Ishikawa (cell line): ENCODE measurements around the gene RRP1.

Experiments
- CEBPB ChIP-seq: IDR thresholded peaks from 2 replicates; pipeline ENCODE4 v1.6.1; 2012
- CREB1 ChIP-seq: IDR thresholded peaks from 2 replicates; pipeline ENCODE4 v1.6.1; 2012; ENCODE audit warnings: low read depth
- EGR1 ChIP-seq: IDR thresholded peaks from 2 replicates; pipeline ENCODE4 v1.6.1; 2012
- EP300 ChIP-seq: IDR thresholded peaks from 2 replicates; pipeline ENCODE4 v1.6.1; 2012; ENCODE audit warnings: borderline replicate concordance
- FOXM1 ChIP-seq: IDR thresholded peaks from 2 replicates; pipeline ENCODE4 v1.6.1; 2012; ENCODE audit warnings: low read depth, borderline replicate concordance
- NFIC ChIP-seq: IDR thresholded peaks from 2 replicates; pipeline ENCODE4 v1.6.1; 2012
- RAD21 ChIP-seq: IDR thresholded peaks from 2 replicates; pipeline ENCODE4 v1.6.1; 2012; ENCODE audit warnings: low read depth
- TAF1 ChIP-seq: IDR thresholded peaks from 2 replicates; pipeline ENCODE4 v1.6.1; 2012; ENCODE audit warnings: low read depth, mild to moderate bottlenecking
- TCF12 ChIP-seq: IDR thresholded peaks from 2 replicates; pipeline ENCODE4 v1.6.1; 2012; ENCODE audit warnings: low read depth
- TEAD4 ChIP-seq: IDR thresholded peaks from 2 replicates; pipeline ENCODE4 v1.6.1; 2012
- YY1 ChIP-seq: IDR thresholded peaks from 2 replicates; pipeline ENCODE4 v1.6.1; 2012; ENCODE audit warnings: low read depth
- ZBTB7A ChIP-seq: IDR thresholded peaks from 2 replicates; pipeline ENCODE4 v1.6.1; 2012; ENCODE audit warnings: low read depth
- TF ChIP-seq, protein P1 (sequence below): IDR thresholded peaks from 2 replicates; pipeline ENCODE4 v1.6.1; 2012
- TF ChIP-seq, protein P2 (sequence below): IDR thresholded peaks from 2 replicates; pipeline ENCODE4 v1.6.1; 2012
- TF ChIP-seq, protein P3 (sequence below): IDR thresholded peaks from 2 replicates; pipeline ENCODE4 v1.6.1; 2012; ENCODE audit warnings: low read depth, mild to moderate bottlenecking

The RRP1 gene

DNA sequence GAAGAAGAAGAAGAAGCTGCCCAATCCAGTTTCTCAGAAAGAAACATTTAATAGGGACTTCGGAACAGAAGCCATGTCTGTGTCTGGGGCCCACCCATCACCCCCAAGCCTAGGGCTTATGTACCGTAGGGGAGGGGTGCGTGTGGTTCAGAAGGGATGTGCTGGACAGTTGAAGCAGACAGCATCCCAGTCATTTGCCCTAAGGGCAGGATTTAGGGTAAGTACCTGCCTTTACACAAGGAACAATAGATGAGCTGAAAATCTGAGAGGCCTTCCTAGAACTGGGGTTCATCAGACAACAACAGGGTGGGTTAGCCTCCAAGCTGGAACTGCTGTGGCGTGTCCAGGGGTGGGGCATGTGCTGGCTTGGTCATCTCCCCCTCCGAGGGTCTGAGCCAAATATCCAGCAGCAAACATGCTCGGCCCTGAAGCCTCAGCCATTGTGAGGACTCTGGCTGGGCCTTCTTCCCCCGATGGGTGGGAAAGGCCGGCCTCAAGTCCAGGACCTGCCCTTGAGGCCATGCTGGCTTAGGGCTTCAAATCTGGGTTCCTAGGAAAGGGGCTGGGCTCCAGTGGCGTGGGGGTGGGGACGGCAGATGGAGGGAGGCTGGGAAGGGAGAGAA is 25.4 kb upstream of the RRP1 start:
- TF ChIP-seq, protein P1, sequence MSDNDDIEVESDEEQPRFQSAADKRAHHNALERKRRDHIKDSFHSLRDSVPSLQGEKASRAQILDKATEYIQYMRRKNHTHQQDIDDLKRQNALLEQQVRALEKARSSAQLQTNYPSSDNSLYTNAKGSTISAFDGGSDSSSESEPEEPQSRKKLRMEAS = no peak
- TF ChIP-seq EP300 (no peak), CEBPB (no peak), NFIC (no peak), EGR1 (no peak), YY1 (no peak), ZBTB7A (no peak), TCF12 (no peak)
- TF ChIP-seq, protein P2, sequence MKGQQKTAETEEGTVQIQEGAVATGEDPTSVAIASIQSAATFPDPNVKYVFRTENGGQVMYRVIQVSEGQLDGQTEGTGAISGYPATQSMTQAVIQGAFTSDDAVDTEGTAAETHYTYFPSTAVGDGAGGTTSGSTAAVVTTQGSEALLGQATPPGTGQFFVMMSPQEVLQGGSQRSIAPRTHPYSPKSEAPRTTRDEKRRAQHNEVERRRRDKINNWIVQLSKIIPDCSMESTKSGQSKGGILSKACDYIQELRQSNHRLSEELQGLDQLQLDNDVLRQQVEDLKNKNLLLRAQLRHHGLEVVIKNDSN = no peak
- TF ChIP-seq, protein P3, sequence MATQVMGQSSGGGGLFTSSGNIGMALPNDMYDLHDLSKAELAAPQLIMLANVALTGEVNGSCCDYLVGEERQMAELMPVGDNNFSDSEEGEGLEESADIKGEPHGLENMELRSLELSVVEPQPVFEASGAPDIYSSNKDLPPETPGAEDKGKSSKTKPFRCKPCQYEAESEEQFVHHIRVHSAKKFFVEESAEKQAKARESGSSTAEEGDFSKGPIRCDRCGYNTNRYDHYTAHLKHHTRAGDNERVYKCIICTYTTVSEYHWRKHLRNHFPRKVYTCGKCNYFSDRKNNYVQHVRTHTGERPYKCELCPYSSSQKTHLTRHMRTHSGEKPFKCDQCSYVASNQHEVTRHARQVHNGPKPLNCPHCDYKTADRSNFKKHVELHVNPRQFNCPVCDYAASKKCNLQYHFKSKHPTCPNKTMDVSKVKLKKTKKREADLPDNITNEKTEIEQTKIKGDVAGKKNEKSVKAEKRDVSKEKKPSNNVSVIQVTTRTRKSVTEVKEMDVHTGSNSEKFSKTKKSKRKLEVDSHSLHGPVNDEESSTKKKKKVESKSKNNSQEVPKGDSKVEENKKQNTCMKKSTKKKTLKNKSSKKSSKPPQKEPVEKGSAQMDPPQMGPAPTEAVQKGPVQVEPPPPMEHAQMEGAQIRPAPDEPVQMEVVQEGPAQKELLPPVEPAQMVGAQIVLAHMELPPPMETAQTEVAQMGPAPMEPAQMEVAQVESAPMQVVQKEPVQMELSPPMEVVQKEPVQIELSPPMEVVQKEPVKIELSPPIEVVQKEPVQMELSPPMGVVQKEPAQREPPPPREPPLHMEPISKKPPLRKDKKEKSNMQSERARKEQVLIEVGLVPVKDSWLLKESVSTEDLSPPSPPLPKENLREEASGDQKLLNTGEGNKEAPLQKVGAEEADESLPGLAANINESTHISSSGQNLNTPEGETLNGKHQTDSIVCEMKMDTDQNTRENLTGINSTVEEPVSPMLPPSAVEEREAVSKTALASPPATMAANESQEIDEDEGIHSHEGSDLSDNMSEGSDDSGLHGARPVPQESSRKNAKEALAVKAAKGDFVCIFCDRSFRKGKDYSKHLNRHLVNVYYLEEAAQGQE = no peak

DNA sequence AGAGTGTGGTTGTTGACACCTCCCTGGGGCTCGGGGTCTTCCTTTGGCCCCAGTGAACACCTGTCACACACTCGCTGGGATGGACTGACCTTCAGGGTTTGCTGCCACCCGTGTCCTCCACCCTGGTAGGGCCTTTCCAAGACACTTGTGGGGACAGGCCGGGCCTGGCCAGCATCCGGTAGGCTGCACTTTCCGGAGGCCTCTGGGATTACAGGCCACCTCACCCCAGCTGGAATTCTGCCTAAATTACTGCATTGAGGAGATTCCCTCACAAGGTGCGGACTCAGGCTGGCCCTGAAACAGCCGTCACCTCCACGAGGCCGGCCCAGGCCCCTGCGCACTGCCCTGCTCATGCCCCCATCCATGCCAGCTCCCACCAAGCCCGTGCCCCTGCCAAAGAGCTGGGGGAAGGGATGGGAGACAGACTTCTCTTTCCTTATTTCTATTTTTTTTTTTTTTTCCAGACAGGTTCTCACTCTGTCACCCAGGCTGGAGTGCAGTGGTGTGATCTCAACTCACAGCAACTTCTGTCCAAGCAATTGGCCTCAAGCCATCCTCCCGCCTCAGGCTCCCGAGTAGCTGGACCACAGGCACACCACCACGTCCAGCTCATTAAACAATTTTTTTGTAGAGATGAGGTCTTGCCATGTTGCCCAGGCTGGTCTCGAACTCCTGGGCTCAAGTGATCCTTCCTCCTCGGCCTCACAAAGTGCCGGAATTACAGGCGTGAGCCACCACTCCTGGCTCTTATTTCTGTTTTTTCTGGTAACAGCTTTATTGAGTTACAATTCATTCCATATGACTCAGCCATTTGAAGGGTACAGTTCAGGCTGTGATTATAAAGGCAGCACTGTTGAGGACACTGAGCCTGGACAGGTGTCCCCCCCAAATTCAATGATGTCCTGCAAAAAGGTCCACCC is 24.5 kb upstream of the RRP1 start:
- TF ChIP-seq, protein P1 = no peak
- TF ChIP-seq ZBTB7A (no peak), RAD21 (no peak), TEAD4 (no peak), TCF12 (no peak), CEBPB (no peak), FOXM1 (no peak), CREB1 (no peak), EP300 (no peak), EGR1 (no peak), YY1 (no peak)
- TF ChIP-seq, protein P3 = no peak
- TF ChIP-seq, protein P2 = no peak

DNA sequence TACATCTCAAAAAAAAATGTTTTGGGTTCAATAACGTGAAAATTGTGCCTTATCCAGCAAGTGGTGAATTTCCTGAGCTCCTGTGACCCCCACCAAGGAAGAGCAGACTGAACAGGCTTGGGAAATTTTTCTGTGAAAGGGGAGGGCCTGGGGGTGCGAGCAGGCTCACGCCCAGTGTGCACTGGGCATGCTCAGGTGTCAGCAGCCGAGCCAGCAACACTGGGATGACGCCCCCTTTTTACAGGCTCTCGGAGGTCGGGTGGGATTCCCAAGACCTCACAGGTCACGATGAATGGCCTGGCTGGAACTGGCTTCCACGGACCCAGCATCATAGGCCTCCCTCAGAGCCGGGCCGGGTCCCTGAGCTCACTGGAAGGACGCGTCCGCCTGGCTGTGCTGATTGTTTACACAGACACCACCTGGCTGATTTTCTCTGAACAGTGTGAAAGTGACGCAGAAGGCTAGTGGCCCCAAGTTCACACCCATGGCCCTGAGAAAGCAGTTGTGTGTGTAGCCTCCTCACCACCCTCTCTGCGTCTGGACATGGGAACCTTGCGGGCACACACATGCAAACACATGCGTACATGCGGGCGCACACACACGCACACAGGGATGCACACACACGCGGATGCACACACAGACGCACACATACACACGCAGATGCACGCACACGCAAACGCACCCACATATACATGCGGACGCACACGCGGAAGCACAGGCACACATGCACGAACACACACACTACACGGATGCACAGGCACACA is 22.5 kb upstream of the RRP1 start:
- no peak for TF ChIP-seq NFIC
- no peak for TF ChIP-seq EGR1
- no peak for TF ChIP-seq RAD21
- TF ChIP-seq, protein P1 = no peak
- TF ChIP-seq CEBPB = no peak
- no peak for TF ChIP-seq EP300
- no peak for TF ChIP-seq CREB1
- TF ChIP-seq, protein P3 = no peak
- no peak for TF ChIP-seq TEAD4
- TF ChIP-seq TCF12 = no peak
- TF ChIP-seq ZBTB7A = no peak
- no peak for TF ChIP-seq TAF1
- no peak for TF ChIP-seq FOXM1
- no peak for TF ChIP-seq YY1
- TF ChIP-seq, protein P2 = no peak
